Tibial artery (tissue), 4 donors: ENCODE measurements around the gene IFNGR1.

ENCODE experiments used
- DNase-seq, 2 donors: peaks; one replicate each; pipeline ENCODE4 v3.0.0-alpha.2; 2019
- H3K27ac ChIP-seq, 2 donors: fragments of 200-600 bp; sonication (generic) in 1 of 2; 1 replicate in 1 of 2; 2 replicates in 1 of 2; pipeline ENCODE4 v1.5.1; 2018 to 2019; ENCODE audit warnings: mild to moderate bottlenecking in 1 of 2
- H3K27me3 ChIP-seq, 2 donors: fragments of 200-600 bp; sonication (generic) in 1 of 2; one replicate each; pipeline versions ENCODE4 v1.5.1 to v1.6.0; 2016 to 2019
- H3K36me3 ChIP-seq, 3 donors: fragments of 200-600 bp; sonication (generic) in 2 of 3; one replicate each; pipeline ENCODE4 v1.5.1; 2016 to 2019; ENCODE audit warnings: mild to moderate bottlenecking in 2 of 3
- H3K4me1 ChIP-seq, 4 donors: fragments of 200-600 bp; sonication (generic) in 2 of 4; 1 replicate in 3 of 4; 2 replicates in 1 of 4; pipeline ENCODE4 v1.5.1; 2016 to 2019
- H3K4me3 ChIP-seq, 2 donors: fragments of 200-600 bp; sonication (generic) in 1 of 2; 1 replicate in 1 of 2; 2 replicates in 1 of 2; pipeline ENCODE4 v1.5.1; 2018 to 2019; ENCODE audit warnings: mild to moderate bottlenecking in 2 of 2
- H3K9me3 ChIP-seq, 3 donors: fragments of 200-600 bp; sonication (generic) in 1 of 3; one replicate each; pipeline ENCODE4 v1.5.1; 2016 to 2019
- intact Hi-C: fragments of 100-400 bp; cut with DNase I; formaldehyde crosslinking; loops from one replicate; pipeline ENCODE4 v1.15.0; 2023; ENCODE audit warnings: low total_unique reads
- TF ChIP-seq, protein P1 (sequence below), 2 experiments: fragments of 200-600 bp in 1 of 2; fragments of 450-650 bp in 1 of 2; IDR thresholded peaks; one replicate each; pipeline ENCODE4 v1.5.1; 2017 to 2019; ENCODE audit warnings: antibody characterized with exemption in 2 of 2, mild to moderate bottlenecking in 1 of 2, moderate library complexity in 1 of 2

IFNGR1 gene

DNA sequence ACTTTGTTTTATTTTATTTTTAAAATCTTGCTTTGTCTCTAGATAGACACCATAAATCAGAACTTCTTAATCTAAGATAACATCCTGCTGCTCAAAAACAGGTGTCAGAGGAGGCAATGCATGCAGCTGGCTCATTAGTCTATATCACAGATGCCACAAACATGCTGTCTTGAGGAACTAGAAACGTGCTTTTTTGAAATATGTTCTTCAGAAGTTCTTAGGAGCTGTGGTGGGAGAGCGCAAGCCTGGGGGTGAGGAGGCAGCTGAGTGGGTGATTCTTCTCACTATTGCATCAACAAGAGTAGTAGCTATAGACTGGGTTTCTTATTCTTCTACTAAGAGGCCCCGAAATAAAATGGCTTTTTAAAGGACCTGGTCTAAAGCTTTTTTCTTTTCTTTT, 69.1 kb downstream of the IFNGR1 start:
- Histone ChIP-seq H3K9me3 (peaks cover 0 to 6% (median 5%) of the 10 kb centered on the region in 3 donors), H3K27ac (no peak overlapping the region), H3K4me1 (no peaks in the 10 kb centered on the region), H3K4me3 (no peak overlapping the region), H3K27me3 (no peaks in the 10 kb centered on the region), H3K36me3 (no peaks in the 10 kb centered on the region)
- intact Hi-C loops = no loop called here
- DNase-seq = no peak
- TF ChIP-seq, protein P1, sequence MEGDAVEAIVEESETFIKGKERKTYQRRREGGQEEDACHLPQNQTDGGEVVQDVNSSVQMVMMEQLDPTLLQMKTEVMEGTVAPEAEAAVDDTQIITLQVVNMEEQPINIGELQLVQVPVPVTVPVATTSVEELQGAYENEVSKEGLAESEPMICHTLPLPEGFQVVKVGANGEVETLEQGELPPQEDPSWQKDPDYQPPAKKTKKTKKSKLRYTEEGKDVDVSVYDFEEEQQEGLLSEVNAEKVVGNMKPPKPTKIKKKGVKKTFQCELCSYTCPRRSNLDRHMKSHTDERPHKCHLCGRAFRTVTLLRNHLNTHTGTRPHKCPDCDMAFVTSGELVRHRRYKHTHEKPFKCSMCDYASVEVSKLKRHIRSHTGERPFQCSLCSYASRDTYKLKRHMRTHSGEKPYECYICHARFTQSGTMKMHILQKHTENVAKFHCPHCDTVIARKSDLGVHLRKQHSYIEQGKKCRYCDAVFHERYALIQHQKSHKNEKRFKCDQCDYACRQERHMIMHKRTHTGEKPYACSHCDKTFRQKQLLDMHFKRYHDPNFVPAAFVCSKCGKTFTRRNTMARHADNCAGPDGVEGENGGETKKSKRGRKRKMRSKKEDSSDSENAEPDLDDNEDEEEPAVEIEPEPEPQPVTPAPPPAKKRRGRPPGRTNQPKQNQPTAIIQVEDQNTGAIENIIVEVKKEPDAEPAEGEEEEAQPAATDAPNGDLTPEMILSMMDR (IDR thresholded peaks at IDR 0.05) = no peak

DNA sequence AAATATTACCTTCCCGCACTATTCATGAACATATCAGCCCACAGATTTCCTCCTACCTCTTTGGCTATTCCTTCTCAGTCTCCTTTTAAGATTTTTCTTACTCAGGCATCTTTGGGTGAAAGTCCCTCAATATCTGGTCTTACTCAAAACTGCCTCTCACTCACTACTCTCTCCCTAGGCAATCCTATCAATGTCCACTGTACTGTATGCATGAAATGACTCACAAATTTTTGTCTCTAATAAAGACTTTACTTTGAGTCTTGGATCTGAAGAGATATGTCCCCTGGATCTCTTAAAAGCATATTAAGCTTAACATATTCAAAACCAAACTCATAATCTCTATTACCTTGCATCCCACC, 70.2 kb downstream of the IFNGR1 start:
- Histone ChIP-seq H3K27me3 (no peaks in the 10 kb centered on the region), H3K9me3 (peaks cover 0 to 6% (median 5%) of the 10 kb centered on the region in 3 donors), H3K4me1 (no peaks in the 10 kb centered on the region), H3K4me3 (no peak overlapping the region), H3K36me3 (no peaks in the 10 kb centered on the region), H3K27ac (no peak overlapping the region)
- intact Hi-C loops = no loop called here
- TF ChIP-seq, protein P1 (IDR thresholded peaks at IDR 0.05) = no peak
- DNase-seq = no peak

DNA sequence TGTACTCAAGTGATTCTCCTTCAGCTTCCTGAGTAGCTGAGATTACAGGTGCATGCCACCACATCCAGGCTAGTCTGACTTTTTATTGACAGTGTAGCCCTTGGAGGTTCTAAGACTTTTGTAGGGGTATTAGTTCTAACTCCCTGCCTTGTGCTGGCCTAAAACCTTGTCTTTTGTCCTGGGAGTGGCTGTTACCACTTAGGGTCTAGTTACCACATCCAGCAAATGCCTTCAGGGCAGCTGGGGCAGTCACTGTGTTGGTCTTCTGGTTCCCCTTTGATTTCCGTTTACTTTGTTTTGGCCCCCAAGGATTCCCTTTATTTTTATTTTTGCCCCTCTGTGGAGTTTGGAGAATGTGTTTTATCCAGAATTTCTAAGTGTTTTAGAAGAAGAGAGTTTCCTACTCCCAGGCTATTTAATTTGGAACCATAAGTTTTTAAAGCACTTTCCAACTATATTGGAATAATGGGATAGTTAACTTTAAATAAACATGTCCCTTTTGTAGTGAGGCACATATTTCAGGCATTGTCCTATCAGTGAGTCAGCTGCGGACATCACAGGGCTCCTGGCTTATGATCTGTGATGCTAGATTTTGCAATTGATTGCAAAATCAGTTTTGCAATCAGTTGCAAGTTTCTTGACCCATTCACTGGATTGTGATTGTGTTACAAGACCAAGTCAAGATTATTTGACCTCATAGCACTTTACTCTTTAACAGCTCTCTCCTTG, 70.7 kb downstream of the IFNGR1 start:
- intact Hi-C loops = no loop called here
- TF ChIP-seq, protein P1 (IDR thresholded peaks at IDR 0.05) = no peak
- H3K4me1 ChIP-seq = no peaks in the 10 kb centered on the region
- H3K4me3 ChIP-seq = no peak overlapping the region
- H3K27ac ChIP-seq = no peak overlapping the region
- H3K36me3 ChIP-seq = no peaks in the 10 kb centered on the region
- peak in 1 of 2 donors; percentile 47 for DNase-seq
- H3K27me3 ChIP-seq = no peaks in the 10 kb centered on the region
- H3K9me3 ChIP-seq = peaks cover 0 to 6% (median 5%) of the 10 kb centered on the region in 3 donors
